HEK293 (cell line): ENCODE measurements around the gene FOXN3.

Source experiments
- CTCF ChIA-PET: fragments of 350-600 bp; formaldehyde crosslinking; extraction: SDS; loops from one replicate; lab custom pipeline; 2021; ENCODE audit warnings: antibody characterized with exemption; lab: Yijun Ruan, JAX
- POLR2A ChIA-PET: fragments of 300-600 bp; formaldehyde crosslinking; extraction: SDS; loops from one replicate; lab custom pipeline; 2020; ENCODE audit warnings: antibody characterized with exemption, inconsistent platforms; lab: Yijun Ruan, JAX
- H3K27ac ChIP-seq: fragments of 200-500 bp; sonication (Bioruptor generic); 2 replicates; pipeline ENCODE4 v1.5.1; 2014; ENCODE audit warnings: low read depth, low read length, control low read depth, inconsistent platforms; ENCODE audit errors: extremely low read depth
- H3K36me3 ChIP-seq, 2 experiments: fragments of 200-500 bp in 1 of 2; sonication (Bioruptor generic) in 1 of 2; 1 replicate in 1 of 2; 2 replicates in 1 of 2; pipeline ENCODE4 v1.5.1; 2014 to 2017; ENCODE audit warnings: inconsistent platforms in 2 of 2, low read length in 2 of 2; ENCODE audit not compliant: control insufficient read depth in 2 of 2, insufficient read depth in 1 of 2
- H3K4me1 ChIP-seq: fragments of 200-500 bp; sonication (Bioruptor generic); 2 replicates; pipeline ENCODE4 v1.5.1; 2014; ENCODE audit warnings: mild to moderate bottlenecking, low read length, inconsistent platforms; ENCODE audit not compliant: control insufficient read depth, insufficient read depth
- H3K4me3 ChIP-seq: 2 replicates; pipeline ENCODE4 v1.5.1; 2011; ENCODE audit warnings: low read depth, mild to moderate bottlenecking, control low read depth, low read length, moderate library complexity
- H3K9me3 ChIP-seq: fragments of 200-500 bp; sonication (Bioruptor generic); 2 replicates; pipeline ENCODE4 v1.5.1; 2014; ENCODE audit warnings: low read depth, low read length, inconsistent platforms; ENCODE audit not compliant: control insufficient read depth, insufficient read depth
- IKZF3 ChIP-seq: fragments of 450-650 bp; IDR thresholded peaks from 2 replicates; pipeline ENCODE4 v1.5.0; 2018; ENCODE audit warnings: missing biosample characterization, mild to moderate bottlenecking, missing genetic modification characterization, moderate library complexity
- OSR2 ChIP-seq: fragments of 450-650 bp; formaldehyde crosslinking; IDR thresholded peaks from 2 replicates; pipeline ENCODE4 v1.5.1; 2016; ENCODE audit warnings: missing biosample characterization, missing genetic modification characterization
- PRDM1 ChIP-seq: fragments of 450-650 bp; formaldehyde crosslinking; IDR thresholded peaks from 2 replicates; pipeline ENCODE4; 2016; ENCODE audit warnings: missing biosample characterization, missing genetic modification characterization
- PRDM6 ChIP-seq: fragments of 450-650 bp; formaldehyde crosslinking; IDR thresholded peaks from 2 replicates; pipeline ENCODE4 v1.5.1; 2017; ENCODE audit warnings: missing biosample characterization, missing genetic modification characterization
- TSHZ1 ChIP-seq: fragments of 450-650 bp; formaldehyde crosslinking; IDR thresholded peaks from 2 replicates; pipeline ENCODE4 v1.5.1; 2016; ENCODE audit warnings: missing biosample characterization, missing genetic modification characterization, borderline replicate concordance
- ZIC2 ChIP-seq: fragments of 450-650 bp; formaldehyde crosslinking; IDR thresholded peaks from 2 replicates; pipeline ENCODE4 v1.5.1; 2016; ENCODE audit warnings: missing biosample characterization, missing genetic modification characterization
- ZNF112 ChIP-seq: fragments of 450-650 bp; formaldehyde crosslinking; IDR thresholded peaks from 2 replicates; pipeline ENCODE4 v1.5.0; 2017; ENCODE audit warnings: missing biosample characterization, missing genetic modification characterization
- ZNF26 ChIP-seq: fragments of 450-650 bp; formaldehyde crosslinking; IDR thresholded peaks from 2 replicates; pipeline ENCODE4 v1.5.1; 2016; ENCODE audit warnings: missing biosample characterization, missing genetic modification characterization
- ZNF280D ChIP-seq: fragments of 450-650 bp; formaldehyde crosslinking; IDR thresholded peaks from 2 replicates; pipeline ENCODE4 v1.5.1; 2016; ENCODE audit warnings: missing biosample characterization, missing genetic modification characterization
- ZNF645 ChIP-seq: fragments of 450-650 bp; formaldehyde crosslinking; IDR thresholded peaks from 2 replicates; pipeline ENCODE4; 2016; ENCODE audit warnings: missing biosample characterization, missing genetic modification characterization
- ZNF785 ChIP-seq: fragments of 450-650 bp; formaldehyde crosslinking; IDR thresholded peaks from 2 replicates; pipeline ENCODE4 v1.5.1; 2016; ENCODE audit warnings: missing biosample characterization, missing genetic modification characterization
- ZNF791 ChIP-seq: fragments of 450-650 bp; formaldehyde crosslinking; IDR thresholded peaks from 2 replicates; pipeline ENCODE4 v1.5.1; 2016; ENCODE audit warnings: missing biosample characterization, missing genetic modification characterization

FOXN3 gene

GRCh38 chr14:89343356-89343755 is 73.7 kb downstream of the FOXN3 start (continued):
- TF ChIP-seq ZNF280D (tag by site-specific recombination) (no peak), TSHZ1 (tag by site-specific recombination) (no peak), ZNF791 (tag by site-specific recombination) (no peak), IKZF3 (tag by site-specific recombination) (no peak), ZNF785 (tag by site-specific recombination) (no peak)

GRCh38 chr14:89342049-89342448 is 75.0 kb downstream of the FOXN3 start:
- Histone ChIP-seq H3K27ac (no peak overlapping the region), H3K9me3 (no peaks in the 10 kb centered on the region), H3K4me3 (no peak overlapping the region), H3K4me1 (peaks cover 23% of the 10 kb centered on the region), H3K36me3 (no peaks in the 10 kb centered on the region)
- POLR2A ChIA-PET = no interaction called here
- TF ChIP-seq OSR2 (tag by site-specific recombination) = peak; percentile 41; the same call in 1 of the 2 replicates
- no peak for TF ChIP-seq ZNF645 (tag by site-specific recombination)
- CTCF ChIA-PET = no interaction called here

GRCh38 chr14:89340200-89341181 is 76.5 kb downstream of the FOXN3 start:
- no peak for TF ChIP-seq ZIC2
- TF ChIP-seq ZNF112 (tag by site-specific recombination) = no peak
- TF ChIP-seq PRDM1 = peak; percentile 33; the same call in 1 of the 2 replicates
- 0 out of 2 replicates have a peak, but pooled peaks have one; percentile 26 for TF ChIP-seq PRDM6 (tag by site-specific recombination)
- no peak for TF ChIP-seq ZNF26
- Histone ChIP-seq H3K27ac (peak overlapping the region; percentile 29; the same call in 1 of the 2 replicates), H3K4me3 (no peak overlapping the region), H3K9me3 (no peaks in the 10 kb centered on the region), H3K4me1 (peaks cover 23% of the 10 kb centered on the region), H3K36me3 (no peaks in the 10 kb centered on the region)
- POLR2A ChIA-PET = interaction anchor here (0.6 kb wide), 1 partner anchor 54 kb away, joined by 4 read pairs; no protein-coding TSS in a partner anchor
- CTCF ChIA-PET = interaction anchor here (0.7 kb wide), 1 partner anchor 162 kb away, joined by 4 read pairs; no protein-coding TSS in a partner anchor
